ENCODE results near the gene ITIH2.
"Not testable (repeated sequence)": the region's sequence is repeated elsewhere in the genome, so short reads cannot be mapped to it uniquely, and the experiment has no call there.

The ITIH2 gene

GRCh38 chr10:7752251-7752650 lies 49.1 kb downstream of the ITIH2 start:
- DNase-seq = no peak

GRCh38 chr10:7755103-7755502 lies 52.0 kb downstream of the ITIH2 start:
- DNase-seq = no peak

- DNase-seq = peak; percentile 62
Measured at GRCh38 chr10:7756360-7756992, 53.4 kb downstream of the ITIH2 start.

GRCh38 chr10:7763929-7764328 lies 60.8 kb downstream of the ITIH2 start:
- DNase-seq = no peak

GRCh38 chr10:7766241-7766640 lies 63.1 kb downstream of the ITIH2 start:
- DNase-seq = no peak

GRCh38 chr10:7767209-7767608 lies 64.1 kb downstream of the ITIH2 start:
- DNase-seq = no peak

- DNase-seq = no peak
Measured at GRCh38 chr10:7768417-7768816, 65.3 kb downstream of the ITIH2 start.

GRCh38 chr10:7773845-7774801 lies 71.0 kb downstream of the ITIH2 start:
- peak; percentile 73 for DNase-seq

- DNase-seq = no peak
Measured at GRCh38 chr10:7776777-7777176, 73.7 kb downstream of the ITIH2 start.

- DNase-seq = not testable (repeated sequence)
Measured at GRCh38 chr10:7782194-7782593, 79.1 kb downstream of the ITIH2 start.

GRCh38 chr10:7786430-7786829 lies 83.3 kb downstream of the ITIH2 start:
- DNase-seq = no peak

- DNase-seq = peak; percentile 42
Measured at GRCh38 chr10:7787150-7787856, 84.2 kb downstream of the ITIH2 start.

- peak; percentile 98 for DNase-seq
Measured at GRCh38 chr10:7787857-7788638, 84.9 kb downstream of the ITIH2 start, which contains the start of the genes ATP5F1C and KIN. Gene ATP5F1C (plus strand): TSS chr10:7788177. CDS start chr10:7788208, 31 bp downstream. Gene KIN (minus strand): TSS chr10:7787993. CDS start chr10:7787933, 60 bp downstream.

GRCh38 chr10:7788639-7789286 lies 85.6 kb downstream of the ITIH2 start:
- peak; percentile 70 for DNase-seq

GRCh38 chr10:7789390-7789789 lies 86.3 kb downstream of the ITIH2 start:
- peak; percentile 30 for DNase-seq

GRCh38 chr10:7792541-7792940 lies 89.4 kb downstream of the ITIH2 start:
- no peak for DNase-seq

- DNase-seq = no peak
Measured at GRCh38 chr10:7794251-7795026, 91.3 kb downstream of the ITIH2 start.

GRCh38 chr10:7795605-7796004 lies 92.5 kb downstream of the ITIH2 start:
- no peak for DNase-seq

- no peak for DNase-seq
Measured at GRCh38 chr10:7797582-7797981, 94.5 kb downstream of the ITIH2 start.

Data from DMS53 (cell line).